PFSK-1 (cell line): ENCODE results near the gene GDF9.

Experiments used
- POLR2AphosphoS5 ChIP-seq: IDR thresholded peaks from 2 replicates; pipeline ENCODE4 v1.6.1; 2012; ENCODE audit warnings: low read depth, mild to moderate bottlenecking, control low read depth, low read length, moderate library complexity
- SIN3A ChIP-seq: IDR thresholded peaks from 2 replicates; pipeline ENCODE4 v1.6.1; 2012; ENCODE audit warnings: mild to moderate bottlenecking, low read length, moderate library complexity, borderline replicate concordance; ENCODE audit not compliant: insufficient read depth
- TAF1 ChIP-seq: IDR thresholded peaks from 2 replicates; pipeline ENCODE4 v1.6.1; 2012; ENCODE audit warnings: low read length, control low read depth, borderline replicate concordance; ENCODE audit not compliant: insufficient read depth
- TF ChIP-seq, protein P1 (sequence below), 2 experiments: IDR thresholded peaks; 2 replicates each; pipeline versions ENCODE4 v1.6.1 to v1.8.0; 2011 to 2012; ENCODE audit warnings: low read depth in 2 of 2, low read length in 2 of 2, control low read depth in 1 of 2, inconsistent platforms in 1 of 2, mild to moderate bottlenecking in 1 of 2, moderate library complexity in 1 of 2; ENCODE audit not compliant: insufficient read depth in 1 of 2

GRCh38 chr5:132884548-132884947, 18.3 kb upstream of the GDF9 start:
- TF ChIP-seq POLR2AphosphoS5: no peak
- no peak for TF ChIP-seq TAF1
- no peak for TF ChIP-seq SIN3A
- TF ChIP-seq, protein P1, sequence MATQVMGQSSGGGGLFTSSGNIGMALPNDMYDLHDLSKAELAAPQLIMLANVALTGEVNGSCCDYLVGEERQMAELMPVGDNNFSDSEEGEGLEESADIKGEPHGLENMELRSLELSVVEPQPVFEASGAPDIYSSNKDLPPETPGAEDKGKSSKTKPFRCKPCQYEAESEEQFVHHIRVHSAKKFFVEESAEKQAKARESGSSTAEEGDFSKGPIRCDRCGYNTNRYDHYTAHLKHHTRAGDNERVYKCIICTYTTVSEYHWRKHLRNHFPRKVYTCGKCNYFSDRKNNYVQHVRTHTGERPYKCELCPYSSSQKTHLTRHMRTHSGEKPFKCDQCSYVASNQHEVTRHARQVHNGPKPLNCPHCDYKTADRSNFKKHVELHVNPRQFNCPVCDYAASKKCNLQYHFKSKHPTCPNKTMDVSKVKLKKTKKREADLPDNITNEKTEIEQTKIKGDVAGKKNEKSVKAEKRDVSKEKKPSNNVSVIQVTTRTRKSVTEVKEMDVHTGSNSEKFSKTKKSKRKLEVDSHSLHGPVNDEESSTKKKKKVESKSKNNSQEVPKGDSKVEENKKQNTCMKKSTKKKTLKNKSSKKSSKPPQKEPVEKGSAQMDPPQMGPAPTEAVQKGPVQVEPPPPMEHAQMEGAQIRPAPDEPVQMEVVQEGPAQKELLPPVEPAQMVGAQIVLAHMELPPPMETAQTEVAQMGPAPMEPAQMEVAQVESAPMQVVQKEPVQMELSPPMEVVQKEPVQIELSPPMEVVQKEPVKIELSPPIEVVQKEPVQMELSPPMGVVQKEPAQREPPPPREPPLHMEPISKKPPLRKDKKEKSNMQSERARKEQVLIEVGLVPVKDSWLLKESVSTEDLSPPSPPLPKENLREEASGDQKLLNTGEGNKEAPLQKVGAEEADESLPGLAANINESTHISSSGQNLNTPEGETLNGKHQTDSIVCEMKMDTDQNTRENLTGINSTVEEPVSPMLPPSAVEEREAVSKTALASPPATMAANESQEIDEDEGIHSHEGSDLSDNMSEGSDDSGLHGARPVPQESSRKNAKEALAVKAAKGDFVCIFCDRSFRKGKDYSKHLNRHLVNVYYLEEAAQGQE (IDR thresholded peaks at IDR 0.05; ENCODE audit: insufficient read depth in 1 of 2, low read depth in 2 of 2, low read length in 2 of 2): no peak
